SK-N-SH (cell line): ENCODE measurements around the gene NUFIP1. TPM values are rescaled to one million over a fixed set of nuclear protein-coding genes. Genes with fewer than 3 reads are reported as not detected.

ENCODE experiments used
- CTCF ChIA-PET: fragments of 300-600, 350-600 bp; formaldehyde crosslinking; extraction: SDS; loops from one replicate; lab custom pipeline; 2021; lab: Yijun Ruan, JAX
- POLR2A ChIA-PET: fragments of 350-600 bp; sonication (Branson Sonifier 250); formaldehyde crosslinking; extraction: SDS; loops from one replicate; lab custom pipeline; 2020; ENCODE audit warnings: antibody characterized with exemption, inconsistent platforms; lab: Yijun Ruan, JAX
- DNase-seq: peaks from one replicate; pipeline ENCODE4 v3.0.0; 2012
- H2AFZ ChIP-seq: fragments of 200-600 bp; sonication (generic); 2 replicates; pipeline ENCODE4 v1.8.1; 2016; ENCODE audit warnings: antibody characterized with exemption, mild to moderate bottlenecking, low read depth
- H3F3A ChIP-seq: fragments of 200-600 bp; sonication (generic); replicated peaks from 2 replicates; pipeline ENCODE3; 2016; ENCODE audit warnings: antibody characterized with exemption, mild to moderate bottlenecking; ENCODE audit not compliant: insufficient read depth
- H3K27ac ChIP-seq, 2 experiments: fragments of 200-500 bp in 1 of 2; fragments of 200-600 bp in 1 of 2; sonication (Bioruptor generic) in 1 of 2; sonication (generic), shearing (Covaris generic) in 1 of 2; 2 replicates each; pipeline versions ENCODE4 v1.5.1 to v1.6.1; 2014 to 2016; ENCODE audit warnings: low read depth in 2 of 2, inconsistent platforms in 1 of 2, low read length in 1 of 2, mild to moderate bottlenecking in 1 of 2, mixed read lengths in 1 of 2
- H3K27me3 ChIP-seq: fragments of 200-600 bp; sonication (generic), shearing (Covaris generic); 2 replicates; pipeline ENCODE4 v1.6.1; 2016; ENCODE audit warnings: mixed run types; ENCODE audit not compliant: insufficient read depth
- H3K36me3 ChIP-seq, 2 experiments: fragments of 200-500 bp in 1 of 2; fragments of 200-600 bp in 1 of 2; sonication (Bioruptor generic) in 1 of 2; sonication (generic) in 1 of 2; replicated peaks in 1 of 2; 2 replicates each; pipeline versions ENCODE3 to v1.5.1; 2014 to 2016; ENCODE audit warnings: low read length in 1 of 2, mild to moderate bottlenecking in 1 of 2; ENCODE audit not compliant: insufficient read depth in 2 of 2, control insufficient read depth in 1 of 2
- H3K4me1 ChIP-seq, 2 experiments: fragments of 200-500 bp in 1 of 2; fragments of 200-600 bp in 1 of 2; sonication (Bioruptor generic) in 1 of 2; sonication (generic), shearing (Covaris generic) in 1 of 2; 2 replicates each; pipeline versions ENCODE4 v1.5.1 to v1.6.1; 2014 to 2016; ENCODE audit warnings: low read depth in 1 of 2, low read length in 1 of 2, mixed run types in 1 of 2; ENCODE audit not compliant: insufficient read depth in 2 of 2, control insufficient read depth in 1 of 2
- H3K4me2 ChIP-seq: fragments of 200-600 bp; sonication (generic), shearing (Covaris generic); 2 replicates; pipeline ENCODE4 v1.6.1; 2017; ENCODE audit warnings: mixed run types
- H3K4me3 ChIP-seq, 2 experiments: fragments of 200-500 bp in 1 of 2; fragments of 200-600 bp in 1 of 2; sonication (Bioruptor generic) in 1 of 2; sonication (generic), shearing (Covaris generic) in 1 of 2; 2 replicates each; pipeline versions ENCODE4 v1.5.1 to v1.8.1; 2014 to 2016; ENCODE audit warnings: low read depth in 2 of 2, inconsistent platforms in 1 of 2, low read length in 1 of 2, mild to moderate bottlenecking in 1 of 2, mixed read lengths in 1 of 2, moderate library complexity in 1 of 2
- H3K79me2 ChIP-seq: fragments of 200-600 bp; sonication (generic); 2 replicates; pipeline ENCODE4 v1.8.1; 2017; ENCODE audit warnings: mild to moderate bottlenecking; ENCODE audit not compliant: insufficient read depth
- H3K9ac ChIP-seq: fragments of 200-600 bp; sonication (generic); 2 replicates; pipeline ENCODE4 v1.6.1; 2017; ENCODE audit warnings: mixed run types
- H3K9me2 ChIP-seq: fragments of 200-600 bp; sonication (generic); 2 replicates; pipeline ENCODE4 v1.6.1; 2017; ENCODE audit warnings: mixed run types
- H3K9me3 ChIP-seq: fragments of 200-600 bp; sonication (generic); 2 replicates; pipeline ENCODE4 v1.6.1; 2017; ENCODE audit warnings: mixed run types, mild to moderate bottlenecking, moderate library complexity
- H4K20me1 ChIP-seq: fragments of 200-600 bp; sonication (generic); 2 replicates; pipeline ENCODE4 v1.6.1; 2017; ENCODE audit warnings: mild to moderate bottlenecking, mixed run types; ENCODE audit not compliant: insufficient read depth
- CHD2 ChIP-seq: fragments of 150-350 bp; IDR thresholded peaks from 2 replicates; pipeline ENCODE4 v1.6.1; 2018; ENCODE audit warnings: low read length; ENCODE audit not compliant: partially characterized antibody
- ELF1 ChIP-seq: IDR thresholded peaks from 2 replicates; pipeline ENCODE4 v1.4.0; 2012
- EZH2phosphoT487 ChIP-seq: fragments of 200-600 bp; sonication (generic); IDR thresholded peaks from 2 replicates; pipeline ENCODE4 v1.6.1; 2017; ENCODE audit warnings: low read depth, mixed run types, mild to moderate bottlenecking, antibody characterized with exemption, moderate library complexity, borderline replicate concordance
- FOSL2 ChIP-seq: IDR thresholded peaks from 2 replicates; pipeline ENCODE4 v1.4.0; 2012; ENCODE audit warnings: low read depth, mild to moderate bottlenecking, moderate library complexity, borderline replicate concordance
- FOXM1 ChIP-seq: IDR thresholded peaks from 2 replicates; pipeline ENCODE4 v1.4.0; 2012; ENCODE audit warnings: low read depth, mild to moderate bottlenecking
- GATA2 ChIP-seq: sonication (generic); formaldehyde crosslinking; IDR thresholded peaks from 2 replicates; pipeline ENCODE4 v1.5.0; 2020; ENCODE audit warnings: mild to moderate bottlenecking, missing genetic modification reagents
- JUND ChIP-seq: IDR thresholded peaks from 2 replicates; pipeline ENCODE4 v1.4.0; 2012
- MEF2A ChIP-seq: IDR thresholded peaks from 2 replicates; pipeline ENCODE4 v1.4.0; 2012; ENCODE audit warnings: low read depth, borderline replicate concordance
- NFIC ChIP-seq: IDR thresholded peaks from 2 replicates; pipeline ENCODE4 v1.4.0; 2012; ENCODE audit warnings: borderline replicate concordance
- NRF1 ChIP-seq: IDR thresholded peaks from 2 replicates; pipeline ENCODE4 v1.6.1; 2012; ENCODE audit warnings: low read depth, mild to moderate bottlenecking, low read length
- RCOR1 ChIP-seq: fragments of 150-350 bp; IDR thresholded peaks from 2 replicates; pipeline ENCODE4 v1.6.1; 2017; ENCODE audit warnings: antibody characterized with exemption, low read length
- RFX5 ChIP-seq: IDR thresholded peaks from 2 replicates; pipeline ENCODE4 v1.6.1; 2012; ENCODE audit warnings: mild to moderate bottlenecking, improper control_type of control experiment, low read length
- RXRA ChIP-seq: IDR thresholded peaks from 2 replicates; pipeline ENCODE4 v1.4.0; 2012; ENCODE audit warnings: low read depth, mild to moderate bottlenecking, borderline replicate concordance
- SMC3 ChIP-seq: IDR thresholded peaks from 2 replicates; pipeline ENCODE4 v1.6.1; 2012; ENCODE audit warnings: low read depth, low read length, improper control_type of control experiment
- TEAD4 ChIP-seq: IDR thresholded peaks from 2 replicates; pipeline ENCODE4 v1.4.0; 2012; ENCODE audit warnings: mild to moderate bottlenecking, borderline replicate concordance; ENCODE audit not compliant: insufficient read depth
- YY1 ChIP-seq: IDR thresholded peaks from 2 replicates; pipeline ENCODE4 v1.4.0; 2012; ENCODE audit warnings: low read depth, mild to moderate bottlenecking
- polyA plus RNA-seq, 3 experiments: library from polyadenylated mRNA; depleted of rRNA; stranded (reverse); fragments of >200 nt; gene quantifications; 2 replicates each; pipeline ENCODE4 v1.2.3, GENCODE V29; 2012
- TF ChIP-seq, protein P1 (sequence below): IDR thresholded peaks from 2 replicates; pipeline ENCODE4 v1.4.0; 2012; ENCODE audit warnings: low read depth
- TF ChIP-seq, protein P2 (sequence below): IDR thresholded peaks from 2 replicates; pipeline ENCODE4 v1.4.0; 2012; ENCODE audit warnings: low read depth, borderline replicate concordance
- TF ChIP-seq, protein P3 (sequence below): IDR thresholded peaks from 2 replicates; pipeline ENCODE4 v1.4.0; 2012; ENCODE audit warnings: low read depth, borderline replicate concordance
- TF ChIP-seq, protein P4 (sequence below): fragments of 200-600 bp; sonication (generic); IDR thresholded peaks from 2 replicates; pipeline ENCODE4 v1.6.1; 2017; ENCODE audit warnings: antibody characterized with exemption, mild to moderate bottlenecking, moderate library complexity

The NUFIP1 gene
- polyA plus RNA-seq, 1 of the 3 experiments (the other 2 are of a cell fraction) = 1.9 TPM

DNA sequence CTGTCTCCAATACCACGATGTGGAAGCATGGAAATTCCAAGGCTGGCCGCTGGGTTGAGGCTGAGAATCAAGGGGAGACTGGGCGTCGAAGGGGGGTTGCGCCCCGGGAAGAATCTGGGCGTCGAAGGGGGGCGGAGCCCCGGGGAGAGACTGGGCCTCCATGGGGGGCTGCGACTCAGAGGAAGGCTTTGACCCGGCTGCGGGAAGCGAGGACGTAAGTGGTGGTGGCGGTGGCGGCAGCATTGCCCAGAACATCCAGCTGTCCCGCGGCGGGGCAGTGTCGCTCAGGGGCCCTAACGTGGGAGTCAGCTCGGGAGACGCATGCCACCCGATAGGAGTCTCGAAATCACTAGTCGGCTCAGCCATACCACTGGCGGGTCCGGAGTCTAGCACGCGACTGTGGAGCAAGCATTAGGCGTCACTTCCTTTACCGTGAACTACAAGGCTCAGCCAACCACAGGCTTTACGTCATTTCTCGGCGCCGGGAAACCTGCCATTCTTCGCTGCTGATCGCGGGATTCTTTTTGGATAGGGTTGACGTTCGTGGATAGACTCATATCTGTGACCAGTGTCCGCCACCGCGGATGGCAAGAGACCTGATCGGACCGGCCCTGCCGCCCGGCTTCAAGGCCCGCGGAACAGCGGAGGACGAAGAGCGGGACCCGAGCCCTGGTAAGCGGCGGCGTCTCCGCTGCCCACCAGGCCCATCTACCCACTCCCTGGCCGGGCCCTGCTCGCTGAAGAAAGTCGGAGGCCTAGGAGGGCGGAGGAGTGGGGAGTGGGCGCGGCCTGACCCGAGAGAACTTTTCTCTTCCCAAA lies at the start of gene NUFIP1, which contains the start of gene GPALPP1 (continued):
- TF ChIP-seq, protein P1, sequence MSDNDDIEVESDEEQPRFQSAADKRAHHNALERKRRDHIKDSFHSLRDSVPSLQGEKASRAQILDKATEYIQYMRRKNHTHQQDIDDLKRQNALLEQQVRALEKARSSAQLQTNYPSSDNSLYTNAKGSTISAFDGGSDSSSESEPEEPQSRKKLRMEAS = peak; percentile 99
- TF ChIP-seq FOXM1 (no peak), TEAD4 (no peak), EZH2phosphoT487 (no peak), CHD2 (peak; percentile 92), YY1 (peak; percentile 80)
- TF ChIP-seq, protein P2, sequence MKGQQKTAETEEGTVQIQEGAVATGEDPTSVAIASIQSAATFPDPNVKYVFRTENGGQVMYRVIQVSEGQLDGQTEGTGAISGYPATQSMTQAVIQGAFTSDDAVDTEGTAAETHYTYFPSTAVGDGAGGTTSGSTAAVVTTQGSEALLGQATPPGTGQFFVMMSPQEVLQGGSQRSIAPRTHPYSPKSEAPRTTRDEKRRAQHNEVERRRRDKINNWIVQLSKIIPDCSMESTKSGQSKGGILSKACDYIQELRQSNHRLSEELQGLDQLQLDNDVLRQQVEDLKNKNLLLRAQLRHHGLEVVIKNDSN = no peak
- TF ChIP-seq, protein P3, sequence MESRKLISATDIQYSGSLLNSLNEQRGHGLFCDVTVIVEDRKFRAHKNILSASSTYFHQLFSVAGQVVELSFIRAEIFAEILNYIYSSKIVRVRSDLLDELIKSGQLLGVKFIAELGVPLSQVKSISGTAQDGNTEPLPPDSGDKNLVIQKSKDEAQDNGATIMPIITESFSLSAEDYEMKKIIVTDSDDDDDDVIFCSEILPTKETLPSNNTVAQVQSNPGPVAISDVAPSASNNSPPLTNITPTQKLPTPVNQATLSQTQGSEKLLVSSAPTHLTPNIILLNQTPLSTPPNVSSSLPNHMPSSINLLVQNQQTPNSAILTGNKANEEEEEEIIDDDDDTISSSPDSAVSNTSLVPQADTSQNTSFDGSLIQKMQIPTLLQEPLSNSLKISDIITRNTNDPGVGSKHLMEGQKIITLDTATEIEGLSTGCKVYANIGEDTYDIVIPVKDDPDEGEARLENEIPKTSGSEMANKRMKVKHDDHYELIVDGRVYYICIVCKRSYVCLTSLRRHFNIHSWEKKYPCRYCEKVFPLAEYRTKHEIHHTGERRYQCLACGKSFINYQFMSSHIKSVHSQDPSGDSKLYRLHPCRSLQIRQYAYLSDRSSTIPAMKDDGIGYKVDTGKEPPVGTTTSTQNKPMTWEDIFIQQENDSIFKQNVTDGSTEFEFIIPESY = no peak
- TF ChIP-seq, all 33 proteins: peak for 11

DNA sequence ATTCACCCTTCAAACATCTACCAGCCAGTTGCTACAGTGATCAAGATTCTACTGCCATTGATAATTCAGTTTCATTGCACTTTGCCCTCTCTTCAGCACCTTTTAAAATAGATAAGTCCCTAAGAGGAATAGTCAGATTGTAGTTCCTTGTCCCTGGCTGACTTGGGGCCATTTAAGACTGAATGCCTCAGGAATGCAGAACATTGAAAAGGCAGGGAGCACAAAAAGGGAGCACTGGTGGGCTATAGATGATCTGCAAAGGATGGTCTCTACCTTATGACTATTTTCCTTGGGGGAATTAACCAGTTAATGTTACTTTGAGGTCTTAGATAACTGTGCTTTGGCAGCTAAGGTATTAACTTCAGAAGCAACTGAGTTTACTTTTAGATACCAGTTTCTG lies 46.9 kb upstream of the NUFIP1 start:
- H3K27ac ChIP-seq = no peak overlapping the region
- no peaks in the 10 kb centered on the region for H4K20me1 ChIP-seq
- no peak overlapping the region for H3K4me2 ChIP-seq
- POLR2A ChIA-PET = no interaction called here
- TF ChIP-seq, protein P1 = no peak
- no peak for TF ChIP-seq SMC3
- no peak for TF ChIP-seq RXRA
- no peak for TF ChIP-seq ELF1
- TF ChIP-seq, protein P4, sequence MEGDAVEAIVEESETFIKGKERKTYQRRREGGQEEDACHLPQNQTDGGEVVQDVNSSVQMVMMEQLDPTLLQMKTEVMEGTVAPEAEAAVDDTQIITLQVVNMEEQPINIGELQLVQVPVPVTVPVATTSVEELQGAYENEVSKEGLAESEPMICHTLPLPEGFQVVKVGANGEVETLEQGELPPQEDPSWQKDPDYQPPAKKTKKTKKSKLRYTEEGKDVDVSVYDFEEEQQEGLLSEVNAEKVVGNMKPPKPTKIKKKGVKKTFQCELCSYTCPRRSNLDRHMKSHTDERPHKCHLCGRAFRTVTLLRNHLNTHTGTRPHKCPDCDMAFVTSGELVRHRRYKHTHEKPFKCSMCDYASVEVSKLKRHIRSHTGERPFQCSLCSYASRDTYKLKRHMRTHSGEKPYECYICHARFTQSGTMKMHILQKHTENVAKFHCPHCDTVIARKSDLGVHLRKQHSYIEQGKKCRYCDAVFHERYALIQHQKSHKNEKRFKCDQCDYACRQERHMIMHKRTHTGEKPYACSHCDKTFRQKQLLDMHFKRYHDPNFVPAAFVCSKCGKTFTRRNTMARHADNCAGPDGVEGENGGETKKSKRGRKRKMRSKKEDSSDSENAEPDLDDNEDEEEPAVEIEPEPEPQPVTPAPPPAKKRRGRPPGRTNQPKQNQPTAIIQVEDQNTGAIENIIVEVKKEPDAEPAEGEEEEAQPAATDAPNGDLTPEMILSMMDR = no peak
- TF ChIP-seq FOSL2 = no peak
- TF ChIP-seq GATA2 (CRISPR knock-in tag) = no peak
- TF ChIP-seq JUND = no peak
- no peak for TF ChIP-seq NRF1
- no peak for TF ChIP-seq RFX5
- no peak for TF ChIP-seq NFIC
- TF ChIP-seq MEF2A = no peak
- TF ChIP-seq RCOR1 = no peak
- H3K36me3 ChIP-seq = peaks cover 11 to 20% of the 10 kb centered on the region in 2 experiments
- CTCF ChIA-PET = interaction anchor here (0.9 to 4.6 kb wide), 2 partner anchors 11 to 244 kb away, joined by 3 to 30 read pairs; no protein-coding TSS in a partner anchor
- H3K4me1 ChIP-seq = no peaks in the 10 kb centered on the region
- no peaks in the 10 kb centered on the region for H3K79me2 ChIP-seq
- no peaks in the 10 kb centered on the region for H3K9me2 ChIP-seq
- no peak overlapping the region for H3K9ac ChIP-seq
- no peak overlapping the region for H2AFZ ChIP-seq
- H3F3A ChIP-seq = peaks cover 3% of the 10 kb centered on the region
- H3K4me3 ChIP-seq = no peak overlapping the region
- H3K27me3 ChIP-seq = no peaks in the 10 kb centered on the region
- DNase-seq = no peak
- no peaks in the 10 kb centered on the region for H3K9me3 ChIP-seq
